Mesenchymal stem cell (in vitro differentiated cells and primary cell): ENCODE measurements around the gene CYS1.
A peak's percentile ranks its signal among the peaks of the same experiment; 100 is the strongest.

ENCODE experiments used
- DNase-seq: peaks from one replicate; pipeline ENCODE4 v3.0.0-alpha.2; 2013
- H2AFZ ChIP-seq: one replicate; pipeline ENCODE4 v1.6.1; 2013; ENCODE audit warnings: low read depth, mild to moderate bottlenecking, control low read depth, inconsistent platforms, low read length, moderate library complexity
- H2AK5ac ChIP-seq: 2 replicates; pipeline ENCODE4 v1.6.1; 2013; ENCODE audit warnings: low read length, moderate library complexity, mild to moderate bottlenecking, inconsistent platforms; ENCODE audit not compliant: severe bottlenecking
- H2BK120ac ChIP-seq: one replicate; pipeline ENCODE4 v1.6.1; 2013; ENCODE audit warnings: low read depth, mild to moderate bottlenecking, inconsistent platforms, low read length, moderate library complexity
- H2BK12ac ChIP-seq, 2 experiments: one replicate each; pipeline ENCODE4 v1.6.1; 2013; ENCODE audit warnings: inconsistent platforms in 2 of 2, low read length in 2 of 2, mild to moderate bottlenecking in 2 of 2, moderate library complexity in 2 of 2, control low read depth in 1 of 2
- H2BK15ac ChIP-seq: one replicate; pipeline ENCODE4 v1.6.1; 2013; ENCODE audit warnings: mild to moderate bottlenecking, low read depth, inconsistent platforms; ENCODE audit not compliant: poor library complexity, severe bottlenecking
- H2BK5ac ChIP-seq: 2 replicates; pipeline ENCODE4 v1.6.1; 2013; ENCODE audit warnings: low read depth, mild to moderate bottlenecking, low read length, control low read depth, inconsistent platforms; ENCODE audit not compliant: poor library complexity, severe bottlenecking
- H3K14ac ChIP-seq, 2 experiments: one replicate each; pipeline ENCODE4 v1.6.1; 2013; ENCODE audit warnings: inconsistent platforms in 2 of 2, low read length in 2 of 2, control low read depth in 1 of 2, mild to moderate bottlenecking in 1 of 2, moderate library complexity in 1 of 2
- H3K18ac ChIP-seq, 2 experiments: one replicate each; pipeline ENCODE4 v1.6.1; 2013; ENCODE audit warnings: inconsistent platforms in 2 of 2, low read length in 2 of 2, control low read depth in 1 of 2, low read depth in 1 of 2, mild to moderate bottlenecking in 1 of 2
- H3K23ac ChIP-seq, 2 experiments: one replicate each; pipeline ENCODE4 v1.6.1; 2013; ENCODE audit warnings: inconsistent platforms in 2 of 2, low read length in 2 of 2, mild to moderate bottlenecking in 2 of 2, moderate library complexity in 2 of 2, control low read depth in 1 of 2
- H3K27ac ChIP-seq: 2 replicates; pipeline ENCODE4 v1.5.1; 2013; ENCODE audit warnings: mild to moderate bottlenecking, moderate library complexity, low read length, control low read depth, inconsistent platforms; ENCODE audit not compliant: poor library complexity, severe bottlenecking
- H3K27me3 ChIP-seq, 2 experiments: 2 replicates each; pipeline versions ENCODE4 v1.6.1 to v1.7.0; 2013; ENCODE audit warnings: low read length in 2 of 2, mild to moderate bottlenecking in 2 of 2, moderate library complexity in 2 of 2, control low read depth in 1 of 2, inconsistent platforms in 1 of 2; ENCODE audit not compliant: control insufficient read depth in 1 of 2, insufficient read depth in 1 of 2
- H3K36me3 ChIP-seq, 2 experiments: 2 replicates each; pipeline versions ENCODE4 v1.6.1 to v1.7.0; 2013; ENCODE audit warnings: low read length in 2 of 2, control low read depth in 1 of 2, inconsistent platforms in 1 of 2, low read depth in 1 of 2, mild to moderate bottlenecking in 1 of 2; ENCODE audit not compliant: insufficient read depth in 2 of 2, control insufficient read depth in 1 of 2
- H3K4ac ChIP-seq, 2 experiments: one replicate each; pipeline ENCODE4 v1.6.1; 2013; ENCODE audit warnings: inconsistent platforms in 2 of 2, low read length in 2 of 2, mild to moderate bottlenecking in 2 of 2, moderate library complexity in 2 of 2, control low read depth in 1 of 2, low read depth in 1 of 2
- H3K4me1 ChIP-seq: 2 replicates; pipeline ENCODE4 v1.6.1; 2013; ENCODE audit warnings: low read depth, low read length, control low read depth; ENCODE audit not compliant: control insufficient read depth, insufficient read depth
- H3K4me2 ChIP-seq: 2 replicates; pipeline ENCODE4 v1.6.1; 2013; ENCODE audit warnings: low read length, mild to moderate bottlenecking, inconsistent platforms; ENCODE audit not compliant: poor library complexity, severe bottlenecking
- H3K4me3 ChIP-seq, 2 experiments: 2 replicates each; pipeline versions ENCODE4 v1.5.1 to v1.7.0; 2013; ENCODE audit warnings: low read length in 2 of 2, mild to moderate bottlenecking in 2 of 2, control low read depth in 1 of 2, low read depth in 1 of 2; ENCODE audit not compliant: insufficient read depth in 1 of 2
- H3K79me1 ChIP-seq: replicated peaks from 2 replicates; pipeline ENCODE4 v1.6.1; 2013; ENCODE audit warnings: mild to moderate bottlenecking, control low read depth, low read length, inconsistent platforms; ENCODE audit not compliant: poor library complexity, severe bottlenecking
- H3K9ac ChIP-seq: 2 replicates; pipeline ENCODE4 v1.7.0; 2013; ENCODE audit warnings: mild to moderate bottlenecking, low read length, moderate library complexity
- H3K9me3 ChIP-seq: 2 replicates; pipeline ENCODE4 v1.7.0; 2013; ENCODE audit warnings: mild to moderate bottlenecking, low read length; ENCODE audit not compliant: control insufficient read depth
- H4K8ac ChIP-seq: one replicate; pipeline ENCODE4 v1.6.1; 2013; ENCODE audit warnings: inconsistent platforms, mild to moderate bottlenecking, low read length, moderate library complexity
- H4K91ac ChIP-seq: one replicate; pipeline ENCODE4 v1.6.1; 2013; ENCODE audit warnings: mild to moderate bottlenecking, low read length, inconsistent platforms
- WGBS: methylation state at CpG from one replicate; pipeline ENCODE4 v1.1.7; 2013; ENCODE audit warnings: mixed read lengths; 5-methylcytosine and 5-hydroxymethylcytosine counted together

CYS1 gene

GRCh38 chr2:10075571-10076209 lies 4.5 kb downstream of the CYS1 start:
- Histone ChIP-seq H2AK5ac (no peak overlapping the region), H3K4ac (no peak overlapping the region), H3K9ac (no peak overlapping the region), H3K9me3 (no peaks in the 10 kb centered on the region), H2BK12ac (no peak overlapping the region), H3K4me1 (peaks cover 23% of the 10 kb centered on the region), H3K79me1 (peaks cover 13% of the 10 kb centered on the region), H2BK120ac (no peak overlapping the region), H2AFZ (no peak overlapping the region), H3K27ac (no peak overlapping the region), H3K4me3 (no peak overlapping the region), H3K4me2 (no peak overlapping the region), H3K36me3 (peaks cover 0 to 18% of the 10 kb centered on the region in 2 experiments), H4K8ac (no peak overlapping the region), H3K23ac (no peak overlapping the region), H4K91ac (no peak overlapping the region), H2BK15ac (no peak overlapping the region), H3K18ac (no peak overlapping the region), H2BK5ac (no peak overlapping the region), H3K27me3 (peaks cover 4 to 62% of the 10 kb centered on the region in 2 experiments), H3K14ac (no peak overlapping the region)
- DNase-seq = no peak
- 75% methylated on average over 7 of the region's 9 CpGs for WGBS

DNA sequence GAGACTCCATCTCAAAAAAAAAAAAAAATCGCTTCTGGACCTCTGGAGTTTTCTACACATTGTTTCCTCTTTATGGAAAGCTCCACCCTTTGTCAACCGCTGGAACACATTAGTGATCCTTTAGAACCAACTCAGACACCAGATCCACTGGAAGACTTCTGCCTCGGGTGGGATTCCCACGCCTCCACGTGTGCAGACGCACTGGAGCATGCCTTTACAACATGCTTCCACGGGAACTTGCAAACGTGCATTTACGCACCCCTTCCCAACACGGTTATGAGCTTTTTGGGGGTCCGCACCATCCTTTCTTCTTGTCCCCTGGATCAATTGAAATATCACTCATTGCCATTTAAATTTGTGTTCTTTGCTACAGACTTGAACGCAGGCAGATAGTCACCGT lies 5.1 kb downstream of the CYS1 start:
- no peak overlapping the region for H3K9ac ChIP-seq
- no peak overlapping the region for H2BK15ac ChIP-seq
- no peak overlapping the region for H3K27ac ChIP-seq
- no peak overlapping the region for H3K4me3 ChIP-seq
- no peak overlapping the region for H3K4me2 ChIP-seq
- H3K4ac ChIP-seq = no peak overlapping the region
- H3K4me1 ChIP-seq = peaks cover 21% of the 10 kb centered on the region
- 86% methylated on average over 13 of the region's 13 CpGs for WGBS
- no peaks in the 10 kb centered on the region for H3K9me3 ChIP-seq
- no peak overlapping the region for H4K8ac ChIP-seq
- H4K91ac ChIP-seq = no peak overlapping the region
- H3K79me1 ChIP-seq = peaks cover 13% of the 10 kb centered on the region
- peaks cover 0 to 18% of the 10 kb centered on the region in 2 experiments for H3K36me3 ChIP-seq
- no peak overlapping the region for H3K23ac ChIP-seq
- no peak overlapping the region for H3K14ac ChIP-seq
- H3K18ac ChIP-seq = no peak overlapping the region
- no peak for DNase-seq
- H2AFZ ChIP-seq = no peak overlapping the region
- H2AK5ac ChIP-seq = no peak overlapping the region
- no peak overlapping the region for H2BK12ac ChIP-seq
- H2BK120ac ChIP-seq = no peak overlapping the region
- no peak overlapping the region for H2BK5ac ChIP-seq
- peaks cover 4 to 60% of the 10 kb centered on the region in 2 experiments for H3K27me3 ChIP-seq

DNA sequence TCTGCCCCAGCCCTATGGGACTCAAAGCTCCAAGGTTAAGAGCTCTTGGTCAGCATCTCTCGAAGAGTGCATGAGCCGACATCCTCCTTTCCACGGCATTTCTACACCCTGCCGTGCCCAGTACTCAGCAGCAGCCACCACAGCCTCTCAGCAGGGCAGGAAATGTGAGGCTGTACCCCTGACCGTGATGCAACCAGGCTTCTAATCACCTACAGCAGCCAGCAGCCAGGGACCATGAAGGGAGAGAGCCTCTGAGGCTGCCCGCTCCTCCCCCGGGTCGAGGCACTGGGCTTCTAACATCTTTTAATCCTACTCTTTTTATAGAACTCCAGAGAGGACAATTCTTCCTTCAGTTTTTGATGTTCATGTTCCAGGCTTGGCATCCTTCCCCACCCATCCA lies 6.5 kb downstream of the CYS1 start:
- no peak overlapping the region for H3K23ac ChIP-seq
- no peak for DNase-seq
- no peak overlapping the region for H2BK5ac ChIP-seq
- H2BK12ac ChIP-seq = no peak overlapping the region
- no peak overlapping the region for H3K18ac ChIP-seq
- no peaks in the 10 kb centered on the region for H3K9me3 ChIP-seq
- H2BK15ac ChIP-seq = no peak overlapping the region
- no peak overlapping the region for H3K4me2 ChIP-seq
- peaks cover 0 to 22% of the 10 kb centered on the region in 2 experiments for H3K36me3 ChIP-seq
- no peak overlapping the region for H3K14ac ChIP-seq
- 80% methylated on average over 8 of the region's 8 CpGs for WGBS
- H3K27ac ChIP-seq = no peak overlapping the region
- H3K4ac ChIP-seq = no peak overlapping the region
- peaks cover 4 to 60% of the 10 kb centered on the region in 2 experiments for H3K27me3 ChIP-seq
- H3K4me1 ChIP-seq = peaks cover 21% of the 10 kb centered on the region
- no peak overlapping the region for H4K8ac ChIP-seq
- no peak overlapping the region for H2AK5ac ChIP-seq
- no peak overlapping the region for H2AFZ ChIP-seq
- H4K91ac ChIP-seq = no peak overlapping the region
- no peak overlapping the region for H3K9ac ChIP-seq
- no peak overlapping the region for H2BK120ac ChIP-seq
- peaks cover 13% of the 10 kb centered on the region for H3K79me1 ChIP-seq
- H3K4me3 ChIP-seq = no peak overlapping the region

GRCh38 chr2:10072656-10073480 lies 7.3 kb downstream of the CYS1 start:
- no peak overlapping the region for H4K91ac ChIP-seq
- no peak overlapping the region for H2AK5ac ChIP-seq
- no peak overlapping the region for H3K14ac ChIP-seq
- peaks cover 4 to 51% of the 10 kb centered on the region in 2 experiments for H3K27me3 ChIP-seq
- WGBS = 36% methylated on average over 20 of the region's 20 CpGs
- H2BK5ac ChIP-seq = no peak overlapping the region
- H2BK15ac ChIP-seq = no peak overlapping the region
- H3K18ac ChIP-seq = no peak overlapping the region
- no peak overlapping the region for H2BK12ac ChIP-seq
- no peak overlapping the region for H3K23ac ChIP-seq
- no peak overlapping the region for H2AFZ ChIP-seq
- H3K36me3 ChIP-seq = peaks cover 0 to 22% of the 10 kb centered on the region in 2 experiments
- H3K79me1 ChIP-seq = peaks cover 15% of the 10 kb centered on the region
- H3K9me3 ChIP-seq = peaks cover 3% of the 10 kb centered on the region
- H2BK120ac ChIP-seq = no peak overlapping the region
- DNase-seq = peak; percentile 81
- no peak overlapping the region for H3K4me3 ChIP-seq
- no peak overlapping the region for H3K4ac ChIP-seq
- no peak overlapping the region for H3K4me2 ChIP-seq
- peak overlapping the region; percentile 55 for H3K9ac ChIP-seq
- no peak overlapping the region for H3K27ac ChIP-seq
- peaks cover 14% of the 10 kb centered on the region for H3K4me1 ChIP-seq
- no peak overlapping the region for H4K8ac ChIP-seq
